Measurements from ENCODE around the gene CAMK2N1. TPM values are rescaled to one million over a fixed set of nuclear protein-coding genes. Genes with fewer than 3 reads are reported as not detected.
A peak's percentile ranks its signal among the peaks of the same experiment; 100 is the strongest.

Gene CAMK2N1
- total and polyA plus RNA-seq, 2 of the 13 experiments (the other 11 are each of a cell fraction or from before 2014, with no cell fraction given): 38.0 to 38.6 TPM

- TF ChIP-seq KLF16 (CRISPR knock-in tag; IDR thresholded peaks at IDR 0.05) (no peak), ZNF230 (CRISPR knock-in tag; IDR thresholded peaks at IDR 0.05) (no peak), TMF1 (CRISPR knock-in tag; IDR thresholded peaks at IDR 0.05; ENCODE audit: low read depth) (no peak), MAFK (conservative IDR thresholded peaks at IDR 0.05 in 1 of 2, IDR thresholded peaks at IDR 0.05 in 1 of 2; ENCODE audit: low read length in 2 of 2) (peak; percentile 36 to 37; a peak in 2 of 4 replicates), ZFAT (CRISPR knock-in tag; conservative IDR thresholded peaks at IDR 0.05) (no peak)
Measured at GRCh38 chr1:20449735-20450311, 36.2 kb downstream of the CAMK2N1 start (continued).

DNA sequence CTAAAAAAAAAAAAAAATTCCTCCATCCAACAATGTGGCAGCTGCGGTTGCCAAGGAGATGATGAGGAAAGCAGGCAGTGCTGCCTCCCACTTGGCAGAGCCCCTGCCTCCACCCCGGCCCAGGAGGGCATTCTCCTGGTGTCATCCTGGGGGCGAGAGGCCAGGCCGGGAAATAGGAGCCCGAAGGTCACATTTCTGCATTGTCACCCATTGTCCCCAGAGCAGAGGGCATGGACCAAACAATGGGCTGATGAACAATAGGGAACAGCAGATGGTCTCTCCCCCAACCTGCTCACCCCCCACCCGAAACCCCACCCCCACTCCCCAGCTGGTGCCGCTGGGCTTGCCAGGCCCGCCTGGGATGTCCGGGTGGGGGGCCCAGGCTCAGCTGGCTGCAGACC is 37.3 kb downstream of the CAMK2N1 start:
- no peak overlapping the region for H3K9ac ChIP-seq (ENCODE audit: insufficient read depth, low read depth, low read length)
- in situ Hi-C loops (cut with HindIII; ENCODE audit: extremely low pct_ligation_motif_present, low pct_unique_long_range_greater_than_20kb): no loop called here
- POLR2A ChIA-PET: no interaction called here
- no peak overlapping the region for H2AFZ ChIP-seq (ENCODE audit: low read length)
- FAIRE-seq: no peak
- H4K20me1 ChIP-seq (ENCODE audit: insufficient read depth, low read length): no peaks in the 10 kb centered on the region
- H3K27me3 ChIP-seq (ENCODE audit: control insufficient read depth in 1 of 2, insufficient read depth in 2 of 2, low read length in 2 of 2): peaks cover 1 to 5% of the 10 kb centered on the region in 2 experiments; a peak in 1 of 5 replicates
- WGBS (ENCODE audit: low lambda C conversion rate): 47% methylated on average over 5 of the region's 9 CpGs
- no peak overlapping the region for H3K27ac ChIP-seq (ENCODE audit: extremely low read length, insufficient read depth, low read length)
- CTCF ChIA-PET (ENCODE audit: low intra/inter-chr PET ratio, low total read pairs): no interaction called here
- H3K36me3 ChIP-seq (replicated peaks in 1 of 2; ENCODE audit: control insufficient read depth in 1 of 2, insufficient read depth in 2 of 2, low read length in 2 of 2): no peaks in the 10 kb centered on the region
- H3K4me2 ChIP-seq (ENCODE audit: low read depth, low read length): no peak overlapping the region
- intact Hi-C loops (cut with micrococcal nuclease; ENCODE audit: unreplicated experiment): no loop called here
- no TSS peak for BruUV-seq (replicated peaks)
- H3K9me3 ChIP-seq (ENCODE audit: low read length): no peaks in the 10 kb centered on the region
- ATAC-seq: no peak
- H3K4me3 ChIP-seq (replicated peaks in 1 of 3; ENCODE audit: insufficient read depth in 1 of 3, low read depth in 2 of 3, low read length in 3 of 3): no peak overlapping the region
- DNase-seq (ENCODE audit: low spot score): no peak
- no peaks in the 10 kb centered on the region for H3K79me2 ChIP-seq (ENCODE audit: insufficient read depth, low read length)
- H3K4me1 ChIP-seq (ENCODE audit: insufficient read depth, low read length): peaks cover 13% of the 10 kb centered on the region
- TF ChIP-seq HMG20A (CRISPR knock-in tag; IDR thresholded peaks at IDR 0.05; ENCODE audit: borderline replicate concordance) (no peak), ZNF354B (CRISPR knock-in tag; IDR thresholded peaks at IDR 0.05) (no peak), MIER3 (CRISPR knock-in tag; IDR thresholded peaks at IDR 0.05; ENCODE audit: borderline replicate concordance) (no peak), ZBTB38 (CRISPR knock-in tag; IDR thresholded peaks at IDR 0.05) (no peak), MAFG (CRISPR knock-in tag; IDR thresholded peaks at IDR 0.05) (no peak), SOX13 (IDR thresholded peaks at IDR 0.05) (no peak), SOX13 (CRISPR knock-in tag; conservative IDR thresholded peaks at IDR 0.05 in 1 of 2, IDR thresholded peaks at IDR 0.05 in 1 of 2) (no peak), CEBPB (IDR thresholded peaks at IDR 0.05; ENCODE audit: borderline replicate concordance, low read depth, low read length) (no peak), ZBTB2 (CRISPR knock-in tag; IDR thresholded peaks at IDR 0.05; ENCODE audit: low read depth) (no peak), KDM4B (CRISPR knock-in tag; IDR thresholded peaks at IDR 0.05) (no peak), TFE3 (CRISPR knock-in tag; IDR thresholded peaks at IDR 0.05) (no peak), SCMH1 (CRISPR knock-in tag; IDR thresholded peaks at IDR 0.05; ENCODE audit: borderline replicate concordance) (no peak)
- TF ChIP-seq, protein P1, sequence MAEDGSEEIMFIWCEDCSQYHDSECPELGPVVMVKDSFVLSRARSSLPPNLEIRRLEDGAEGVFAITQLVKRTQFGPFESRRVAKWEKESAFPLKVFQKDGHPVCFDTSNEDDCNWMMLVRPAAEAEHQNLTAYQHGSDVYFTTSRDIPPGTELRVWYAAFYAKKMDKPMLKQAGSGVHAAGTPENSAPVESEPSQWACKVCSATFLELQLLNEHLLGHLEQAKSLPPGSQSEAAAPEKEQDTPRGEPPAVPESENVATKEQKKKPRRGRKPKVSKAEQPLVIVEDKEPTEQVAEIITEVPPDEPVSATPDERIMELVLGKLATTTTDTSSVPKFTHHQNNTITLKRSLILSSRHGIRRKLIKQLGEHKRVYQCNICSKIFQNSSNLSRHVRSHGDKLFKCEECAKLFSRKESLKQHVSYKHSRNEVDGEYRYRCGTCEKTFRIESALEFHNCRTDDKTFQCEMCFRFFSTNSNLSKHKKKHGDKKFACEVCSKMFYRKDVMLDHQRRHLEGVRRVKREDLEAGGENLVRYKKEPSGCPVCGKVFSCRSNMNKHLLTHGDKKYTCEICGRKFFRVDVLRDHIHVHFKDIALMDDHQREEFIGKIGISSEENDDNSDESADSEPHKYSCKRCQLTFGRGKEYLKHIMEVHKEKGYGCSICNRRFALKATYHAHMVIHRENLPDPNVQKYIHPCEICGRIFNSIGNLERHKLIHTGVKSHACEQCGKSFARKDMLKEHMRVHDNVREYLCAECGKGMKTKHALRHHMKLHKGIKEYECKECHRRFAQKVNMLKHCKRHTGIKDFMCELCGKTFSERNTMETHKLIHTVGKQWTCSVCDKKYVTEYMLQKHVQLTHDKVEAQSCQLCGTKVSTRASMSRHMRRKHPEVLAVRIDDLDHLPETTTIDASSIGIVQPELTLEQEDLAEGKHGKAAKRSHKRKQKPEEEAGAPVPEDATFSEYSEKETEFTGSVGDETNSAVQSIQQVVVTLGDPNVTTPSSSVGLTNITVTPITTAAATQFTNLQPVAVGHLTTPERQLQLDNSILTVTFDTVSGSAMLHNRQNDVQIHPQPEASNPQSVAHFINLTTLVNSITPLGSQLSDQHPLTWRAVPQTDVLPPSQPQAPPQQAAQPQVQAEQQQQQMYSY (CRISPR knock-in tag; IDR thresholded peaks at IDR 0.05): no peak
